GM11168 (cell line): ENCODE results near the gene ARHGAP4.

ENCODE experiments used
- in situ Hi-C: fragments of 300-500 bp; cut with MboI; formaldehyde crosslinking; loops from one replicate; pipeline ENCODE4 v1.12.0; 2022; ENCODE audit warnings: low sequenced_read_pairs; ENCODE audit not compliant: unreplicated experiment

Gene ARHGAP4

GRCh38 chrX:153885208-153885787 is 40.8 kb downstream of the ARHGAP4 start:
- in situ Hi-C loops = no loop called here

GRCh38 chrX:153884590-153884989 is 41.5 kb downstream of the ARHGAP4 start:
- in situ Hi-C loops = no loop called here

GRCh38 chrX:153884136-153884535 is 41.9 kb downstream of the ARHGAP4 start:
- in situ Hi-C loops = no loop called here

GRCh38 chrX:153883163-153883843 is 42.8 kb downstream of the ARHGAP4 start:
- in situ Hi-C loops = no loop called here

GRCh38 chrX:153882557-153882956 is 43.5 kb downstream of the ARHGAP4 start:
- in situ Hi-C loops = no loop called here

GRCh38 chrX:153882086-153882498 is 44.0 kb downstream of the ARHGAP4 start:
- in situ Hi-C loops = no loop called here

- in situ Hi-C loops = no loop called here
These were observed 44.8 kb downstream of the ARHGAP4 start for GRCh38 chrX:153881281-153881680.

GRCh38 chrX:153880440-153880815 is 45.6 kb downstream of the ARHGAP4 start:
- in situ Hi-C loops = no loop called here

GRCh38 chrX:153879741-153880439 is 46.2 kb downstream of the ARHGAP4 start:
- in situ Hi-C loops = no loop called here

- in situ Hi-C loops = no loop called here
These were observed 47.0 kb downstream of the ARHGAP4 start for GRCh38 chrX:153878969-153879653.

GRCh38 chrX:153878345-153878744 is 47.7 kb downstream of the ARHGAP4 start:
- in situ Hi-C loops = no loop called here

- in situ Hi-C loops = no loop called here
These were observed 48.3 kb downstream of the ARHGAP4 start for GRCh38 chrX:153877571-153878261.

- in situ Hi-C loops = no loop called here
These were observed 50.0 kb downstream of the ARHGAP4 start for GRCh38 chrX:153876112-153876491.

GRCh38 chrX:153875391-153876111 is 50.5 kb downstream of the ARHGAP4 start:
- in situ Hi-C loops = no loop called here

- in situ Hi-C loops = no loop called here
These were observed 51.5 kb downstream of the ARHGAP4 start for GRCh38 chrX:153874366-153875125.

GRCh38 chrX:153874085-153874365 is 52.0 kb downstream of the ARHGAP4 start:
- in situ Hi-C loops = no loop called here

- in situ Hi-C loops = no loop called here
These were observed 52.6 kb downstream of the ARHGAP4 start for GRCh38 chrX:153873282-153874084.
